HG03520 (cell line): ENCODE data around the gene ARSB.
"Not testable (repeated sequence)": the region's sequence is repeated elsewhere in the genome, so short reads cannot be mapped to it uniquely, and the experiment has no call there.

Experiments
- ATAC-seq: cut with Tn5 transposase; IDR thresholded peaks from one replicate; pipeline ENCODE4 v1.9.1; 2021; ENCODE audit warnings: mild to moderate bottlenecking, moderate library complexity; ENCODE audit not compliant: unreplicated experiment

ARSB gene

GRCh38 chr5:78905084-78905938 lies 79.8 kb downstream of the ARSB start:
- no peak for ATAC-seq

DNA sequence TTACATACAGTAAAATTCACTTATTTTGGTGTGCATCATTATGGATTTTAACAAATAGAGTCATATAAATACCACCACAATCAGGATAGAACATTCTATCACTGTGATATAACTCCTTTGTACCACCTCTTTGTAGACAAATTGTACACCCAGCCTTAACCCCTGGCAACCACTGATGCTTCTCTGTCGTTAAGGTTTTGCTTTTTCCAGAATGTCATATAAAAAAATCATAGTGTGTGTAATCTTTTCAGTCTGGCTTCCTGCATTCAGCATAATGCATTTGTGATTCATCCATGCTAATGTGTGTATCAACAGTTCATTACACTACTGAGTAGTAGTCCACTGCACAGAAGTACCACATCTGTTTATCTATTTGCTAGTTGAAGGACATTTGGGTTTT lies 81.2 kb downstream of the ARSB start:
- ATAC-seq = no peak

DNA sequence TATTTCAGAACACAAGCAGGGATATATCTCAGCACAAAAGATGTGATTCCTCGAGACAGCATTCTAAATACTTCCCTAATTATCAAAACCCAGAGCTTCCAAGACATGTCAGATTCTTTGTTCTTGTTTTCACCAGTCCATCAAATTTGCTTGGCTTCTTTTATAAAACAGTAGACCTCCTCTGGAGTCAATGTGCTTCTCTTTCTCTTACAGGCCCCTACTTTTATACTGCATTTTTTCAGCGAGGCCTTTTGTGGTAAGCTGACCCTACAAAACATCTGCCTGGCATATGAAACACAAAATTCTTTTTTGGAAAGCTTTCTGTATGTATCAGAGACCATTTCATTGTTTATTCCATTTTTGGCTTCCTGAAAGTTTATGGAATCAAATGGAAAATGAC lies 81.8 kb downstream of the ARSB start:
- no peak for ATAC-seq

DNA sequence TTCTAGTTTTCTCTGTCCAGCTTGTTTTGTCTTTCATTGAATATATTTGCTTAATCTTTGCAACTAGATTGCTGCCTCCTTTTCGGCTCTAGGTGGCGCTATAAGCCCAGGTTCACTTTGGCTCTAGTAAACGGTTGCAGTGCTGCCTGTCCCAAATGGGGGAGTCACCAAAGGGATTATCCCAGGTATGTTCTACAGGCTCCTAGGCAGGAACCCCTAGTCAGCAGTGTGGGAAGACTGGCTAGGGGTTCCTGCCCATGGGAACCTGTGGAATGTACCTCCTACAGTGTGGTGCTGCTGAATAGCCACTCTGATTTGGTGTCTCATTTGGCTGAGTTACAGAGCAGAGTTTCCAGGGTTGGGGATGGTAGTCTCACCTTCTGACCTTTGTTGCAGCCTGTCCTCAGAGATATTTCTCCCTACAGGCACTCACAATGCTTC lies 85.2 kb downstream of the ARSB start:
- ATAC-seq = no peak

- no peak for ATAC-seq
Observed at GRCh38 chr5:78896132-78896531, 89.0 kb downstream of the ARSB start.

DNA sequence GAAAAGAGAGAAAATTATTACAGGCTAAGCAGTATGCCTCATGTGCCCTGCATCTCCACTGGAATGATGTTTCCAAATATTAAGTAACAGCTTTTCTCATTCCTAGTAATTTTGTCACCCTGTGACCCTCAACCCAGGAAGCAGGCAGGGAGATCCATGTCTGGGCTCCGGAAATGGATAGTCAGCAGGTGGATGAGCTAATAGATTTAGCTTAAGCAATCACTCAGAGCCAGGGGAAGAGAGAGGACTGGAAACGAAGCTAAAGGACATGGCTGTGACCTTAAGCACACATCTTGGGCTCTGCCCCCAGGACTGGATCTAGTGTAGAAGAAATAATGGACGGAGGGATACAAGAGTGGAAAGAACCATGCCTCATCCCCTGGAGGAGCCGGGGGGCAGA lies 89.5 kb downstream of the ARSB start:
- ATAC-seq = no peak

DNA sequence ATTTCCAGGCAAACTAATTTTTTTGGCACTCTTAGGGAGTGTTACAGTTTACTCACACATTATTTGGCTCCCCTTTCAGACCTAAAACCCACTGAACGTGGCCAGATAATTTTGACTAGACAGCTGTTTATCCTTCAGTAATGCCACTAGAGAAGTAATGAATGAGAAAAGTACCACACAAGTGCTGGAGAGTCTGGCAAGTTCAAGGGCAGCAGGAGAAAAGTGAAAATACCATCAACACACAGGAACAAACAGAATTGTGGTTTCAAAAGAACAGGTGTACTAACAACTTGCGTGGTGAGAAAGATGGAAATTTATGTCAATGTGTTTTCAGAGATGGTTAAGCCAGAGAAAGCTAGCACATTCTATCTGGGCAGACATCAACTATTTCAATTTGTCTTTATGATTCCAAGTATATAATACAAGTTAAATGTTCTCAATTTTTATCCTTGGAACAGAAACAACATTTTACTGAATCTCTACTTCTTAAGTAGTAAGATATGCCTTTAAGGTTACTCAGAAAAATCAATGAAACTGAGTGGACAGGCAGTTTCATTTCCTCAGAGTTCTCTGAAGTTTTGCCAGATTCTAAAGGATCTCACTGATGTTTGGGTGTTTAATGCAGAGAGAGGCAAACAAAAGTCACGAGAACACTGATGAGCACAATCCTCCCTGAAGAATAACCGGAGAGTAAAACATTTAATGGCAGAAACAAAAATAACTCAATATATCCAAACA lies 91.0 kb downstream of the ARSB start:
- ATAC-seq = no peak

- no peak for ATAC-seq
Observed at GRCh38 chr5:78890667-78891379, 94.3 kb downstream of the ARSB start.

GRCh38 chr5:78889369-78890140 lies 95.6 kb downstream of the ARSB start:
- ATAC-seq = no peak

DNA sequence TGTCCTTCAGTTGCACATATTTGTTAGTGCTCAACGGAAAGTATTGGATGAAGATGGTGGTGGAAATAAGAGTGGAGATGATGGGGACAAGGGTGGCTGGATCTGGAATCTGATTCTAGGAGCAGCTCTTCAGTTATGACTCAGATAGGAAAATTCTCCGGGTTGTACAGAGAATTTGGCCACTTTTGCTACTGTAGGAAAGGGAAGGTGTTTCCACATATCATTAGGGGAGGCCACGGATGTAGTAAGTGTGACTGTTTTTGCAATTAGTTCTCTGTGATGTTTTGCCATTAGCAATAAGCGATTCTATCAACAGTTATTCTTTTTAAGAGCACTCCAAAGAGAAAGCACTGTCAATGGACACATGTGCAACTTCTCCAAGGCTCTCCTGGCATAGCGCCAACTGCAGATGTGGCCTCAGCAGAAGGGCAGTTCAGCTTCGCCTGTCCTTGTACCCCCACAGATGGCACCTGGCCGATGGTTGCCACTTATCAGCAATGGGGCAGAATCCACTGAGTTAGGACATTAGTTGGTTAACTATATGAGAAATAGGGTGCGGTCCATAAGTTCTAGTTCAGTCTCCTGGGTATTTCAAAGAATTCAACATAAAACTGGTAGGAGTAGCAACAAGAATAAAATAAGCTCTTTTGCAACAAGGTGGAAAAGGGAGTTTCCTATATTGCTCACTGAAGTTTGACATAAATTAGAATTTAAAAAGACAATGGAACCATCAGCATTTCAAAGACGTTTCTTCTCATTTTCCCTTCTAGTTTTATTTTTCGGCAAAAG lies 96.3 kb downstream of the ARSB start:
- no peak for ATAC-seq

DNA sequence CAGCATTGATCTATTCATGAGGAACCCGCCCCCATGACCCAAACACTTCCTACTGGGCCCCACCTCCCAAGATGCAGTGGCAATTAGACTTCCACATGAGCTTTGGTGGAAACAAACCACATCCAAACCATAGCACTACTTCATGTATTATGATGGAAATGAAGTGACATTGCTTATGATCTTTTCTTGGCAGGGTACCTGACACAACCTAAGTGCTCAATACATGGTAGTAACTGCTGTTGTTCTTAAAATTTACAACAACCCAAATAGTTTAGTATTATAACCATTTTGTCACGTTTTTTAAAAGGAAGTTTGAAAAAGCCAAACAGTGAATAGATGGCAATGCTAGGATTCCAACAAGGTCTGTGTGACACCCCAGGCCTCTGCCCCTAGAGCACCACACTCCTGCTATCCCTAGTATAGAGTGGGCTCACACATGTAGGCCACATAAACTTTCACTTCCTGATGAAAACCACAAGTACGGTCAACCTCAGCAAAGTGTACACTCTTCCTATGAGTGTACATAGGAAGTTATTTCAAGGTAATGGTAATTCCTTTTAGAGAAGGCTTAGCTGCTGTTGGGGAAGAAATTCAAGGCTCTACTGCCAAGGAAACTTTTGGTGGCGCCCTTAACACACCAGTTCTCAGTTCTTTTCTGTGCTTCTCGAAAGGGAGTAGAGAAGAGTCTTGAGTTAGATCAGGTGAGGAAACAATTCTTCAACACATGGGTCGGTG lies 97.6 kb downstream of the ARSB start:
- peak; percentile 96 for ATAC-seq

DNA sequence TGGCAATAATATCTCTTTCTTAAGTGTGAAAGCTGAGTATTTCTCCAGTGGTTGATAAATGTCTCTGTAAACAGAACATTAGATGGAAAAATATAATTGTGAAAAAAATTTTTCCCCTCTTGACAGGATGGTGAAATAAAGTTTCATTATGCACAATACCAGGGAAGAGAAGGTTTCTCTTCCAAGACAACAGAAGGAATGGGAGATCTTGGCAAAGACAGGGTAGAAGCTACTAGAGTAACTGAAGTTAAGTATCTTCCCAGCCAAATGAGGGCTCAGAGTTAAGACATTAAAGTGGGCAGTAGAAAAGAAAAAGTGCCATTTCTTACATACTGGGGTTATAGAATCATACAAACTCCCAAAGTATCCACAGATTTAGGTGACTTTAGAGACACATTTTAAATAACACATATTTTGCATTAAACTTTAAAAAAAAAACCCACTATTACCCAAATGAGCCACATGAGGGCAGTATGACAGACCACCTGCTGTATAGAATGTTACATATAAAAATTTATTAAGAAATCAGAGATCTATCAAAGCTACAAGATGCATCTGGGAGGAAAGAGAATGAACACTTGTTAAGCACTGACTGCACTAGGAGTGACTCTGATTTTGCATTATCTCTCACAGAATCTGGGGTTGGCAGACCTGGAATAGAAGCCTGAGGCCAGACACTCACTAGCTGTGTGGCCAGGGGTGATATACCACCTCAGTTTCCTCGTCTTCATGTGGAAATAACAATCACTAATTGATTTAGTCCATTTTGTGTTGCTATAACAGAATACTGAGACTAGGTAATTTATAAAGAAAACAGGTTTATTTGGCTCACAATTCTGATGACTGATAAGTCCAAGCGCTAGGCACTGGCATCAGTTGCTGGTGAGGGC lies 98.5 kb downstream of the ARSB start:
- ATAC-seq = no peak

GRCh38 chr5:78881884-78882283 lies 103.2 kb downstream of the ARSB start:
- no peak for ATAC-seq

GRCh38 chr5:78879516-78879915 lies 105.6 kb downstream of the ARSB start:
- no peak for ATAC-seq

GRCh38 chr5:78866076-78866475 lies 119.0 kb downstream of the ARSB start:
- ATAC-seq = not testable (repeated sequence)

DNA sequence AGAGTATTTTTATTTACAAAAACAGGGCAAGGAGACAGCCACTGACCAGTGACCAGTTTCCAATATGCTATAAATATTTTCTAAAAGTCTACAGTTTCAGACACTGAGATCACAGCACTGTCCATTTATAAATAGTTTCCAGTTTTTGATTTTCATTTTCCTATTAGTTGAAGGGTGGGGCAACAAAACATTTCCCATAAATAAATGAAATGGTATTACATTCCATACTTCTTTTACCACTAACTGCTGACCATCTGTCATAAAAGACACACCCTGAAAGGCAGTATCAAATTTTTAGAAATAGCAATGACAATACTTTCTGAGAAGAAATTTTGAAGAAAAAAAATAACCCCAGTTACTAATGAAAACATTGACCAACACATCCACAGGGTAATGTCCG lies 126.7 kb downstream of the ARSB start:
- no peak for ATAC-seq

GRCh38 chr5:78855026-78855425 lies 130.1 kb downstream of the ARSB start:
- no peak for ATAC-seq

- not testable (repeated sequence) for ATAC-seq
Observed at GRCh38 chr5:78851891-78852290, 133.2 kb downstream of the ARSB start.
